B cell (primary cell): ENCODE data around the gene PRKAG2. TPM values are rescaled to one million over a fixed set of nuclear protein-coding genes. Genes with fewer than 3 reads are reported as not detected.

ENCODE experiments used
- ATAC-seq: fragments of 200-7000 bp; cut with Tn5 transposase; one replicate; pipeline ENCODE4 v1.10.0; 2021; ENCODE audit warnings: low read depth, mild to moderate bottlenecking, moderate number of reproducible peaks, moderate library complexity
- CTCF ChIA-PET: fragments of 350-600 bp; sonication (Branson Sonifier 250); formaldehyde crosslinking; loops from one replicate; lab custom pipeline; 2021; ENCODE audit warnings: antibody characterized with exemption, inconsistent platforms; lab: Charles Lee
- POLR2A ChIA-PET: fragments of 350-600 bp; sonication (Branson Sonifier 250); formaldehyde crosslinking; loops from one replicate; lab custom pipeline; 2021; ENCODE audit warnings: antibody characterized with exemption; lab: Charles Lee
- DNase-seq: peaks from one replicate; pipeline ENCODE4 v3.0.0; 2013
- H2AFZ ChIP-seq: 2 replicates; pipeline ENCODE4 v1.6.1; 2012; ENCODE audit warnings: mild to moderate bottlenecking, low read depth, low read length; ENCODE audit not compliant: insufficient read depth, poor library complexity, severe bottlenecking
- H3K27ac ChIP-seq, 2 donors: 1 replicate in 1 of 2; 2 replicates in 1 of 2; pipeline ENCODE4 v1.5.1; 2012 to 2013; ENCODE audit warnings: low read length in 2 of 2, mild to moderate bottlenecking in 2 of 2, moderate library complexity in 1 of 2
- H3K27me3 ChIP-seq, 4 experiments: fragments of 200-600 bp in 1 of 4; sonication (generic) in 1 of 4; replicated peaks in 1 of 4; 1 replicate in 2 of 4; 2 replicates in 2 of 4; pipeline versions ENCODE4 v1.6.1 to v1.7.0; 2013 to 2016; ENCODE audit warnings: low read length in 3 of 4, mild to moderate bottlenecking in 2 of 4, mixed read lengths in 1 of 4, moderate library complexity in 1 of 4; ENCODE audit not compliant: insufficient read depth in 4 of 4, control insufficient read depth in 3 of 4; ENCODE audit errors: control extremely low read depth in 1 of 4
- H3K36me3 ChIP-seq, 2 experiments: replicated peaks in 1 of 2; 1 replicate in 1 of 2; 2 replicates in 1 of 2; pipeline versions ENCODE4 v1.6.1 to v1.7.1; 2013; ENCODE audit warnings: low read length in 1 of 2; ENCODE audit not compliant: insufficient read depth in 2 of 2, control insufficient read depth in 1 of 2; ENCODE audit errors: control extremely low read depth in 1 of 2, extremely low read depth in 1 of 2
- H3K4me1 ChIP-seq, 2 donors: fragments of 200-600 bp in 1 of 2; sonication (generic) in 1 of 2; 1 replicate in 1 of 2; 2 replicates in 1 of 2; pipeline versions ENCODE4 v1.5.1 to v1.6.1; 2013 to 2017; ENCODE audit warnings: low read length in 2 of 2; ENCODE audit not compliant: control insufficient read depth in 2 of 2, insufficient read depth in 2 of 2
- H3K4me2 ChIP-seq: replicated peaks from 2 replicates; pipeline ENCODE3; 2012; ENCODE audit warnings: mild to moderate bottlenecking, low read depth, low read length; ENCODE audit not compliant: poor library complexity, severe bottlenecking
- H3K4me3 ChIP-seq, 5 experiments: fragments of 200-600 bp in 1 of 5; sonication (generic) in 1 of 5; 1 replicate in 3 of 5; 2 replicates in 2 of 5; pipeline versions ENCODE4 v1.5.1 to v1.7.0; 2011 to 2016; ENCODE audit warnings: low read length in 4 of 5, mild to moderate bottlenecking in 4 of 5, low read depth in 2 of 5, control low read depth in 1 of 5, moderate library complexity in 1 of 5; ENCODE audit not compliant: insufficient read depth in 1 of 5; ENCODE audit errors: control extremely low read depth in 1 of 5, extremely low read depth in 1 of 5
- H3K79me2 ChIP-seq: fragments of 200-600 bp; sonication (generic); one replicate; pipeline ENCODE4 v1.6.0; 2016; ENCODE audit warnings: low read length; ENCODE audit not compliant: control insufficient read depth, insufficient read depth
- H3K9ac ChIP-seq: fragments of 200-600 bp; sonication (generic); 2 replicates; pipeline ENCODE4 v1.6.1; 2017; ENCODE audit warnings: mild to moderate bottlenecking, low read length, moderate library complexity
- H3K9me3 ChIP-seq, 3 donors: one replicate each; pipeline versions ENCODE4 v1.6.1 to v1.7.1; 2013; ENCODE audit warnings: low read length in 2 of 3; ENCODE audit not compliant: control insufficient read depth in 2 of 3, insufficient read depth in 1 of 3; ENCODE audit errors: control extremely low read depth in 1 of 3
- H4K20me1 ChIP-seq: 2 replicates; pipeline ENCODE4 v1.6.0; 2012; ENCODE audit warnings: mild to moderate bottlenecking, low read length; ENCODE audit not compliant: insufficient read depth, control insufficient read depth, poor library complexity, severe bottlenecking
- H3K27ac Mint-ChIP-seq: one replicate; pipeline ENCODE4 v1.8.0; 2021; ENCODE audit warnings: mixed read lengths
- H3K27me3 Mint-ChIP-seq: one replicate; pipeline ENCODE4 v1.8.0; 2021; ENCODE audit warnings: mixed read lengths
- H3K4me1 Mint-ChIP-seq: one replicate; pipeline ENCODE4 v1.8.0; 2021; ENCODE audit warnings: mixed read lengths
- H3K4me3 Mint-ChIP-seq: one replicate; pipeline ENCODE4 v1.8.0; 2021; ENCODE audit warnings: mixed read lengths
- H3K9me3 Mint-ChIP-seq: one replicate; pipeline ENCODE4 v1.8.0; 2022; ENCODE audit warnings: mixed read lengths; ENCODE audit not compliant: insufficient read depth
- EZH2 ChIP-seq: IDR thresholded peaks from 2 replicates; pipeline ENCODE4 v1.6.1; 2012; ENCODE audit warnings: borderline replicate concordance, low read depth, mild to moderate bottlenecking, moderate library complexity, low read length; ENCODE audit not compliant: insufficient read depth, poor library complexity, severe bottlenecking
- WGBS: methylation state at CpG from one replicate; pipeline ENCODE4 v1.1.5; 2013; ENCODE audit warnings: missing lambda C conversion rate; ENCODE audit not compliant: insufficient coverage; 5-methylcytosine and 5-hydroxymethylcytosine counted together
- intact Hi-C: fragments of 100-400 bp; cut with micrococcal nuclease; formaldehyde crosslinking; loops from one replicate; pipeline ENCODE4 v1.10.0; 2022
- polyA plus RNA-seq: library from polyadenylated mRNA; depleted of rRNA; stranded (reverse); fragments of >200 nt; gene quantifications from 2 replicates; pipeline ENCODE4 v1.2.3, GENCODE V29; 2012
- total RNA-seq, 2 donors: library from RNA; stranded (reverse); fragments of 120-200 nt in 1 of 2; gene quantifications; 1 replicate in 1 of 2; 2 replicates in 1 of 2; pipeline versions ENCODE4 v1.2.3 to v1.2.4, GENCODE V29; 2013 to 2022
- TF ChIP-seq, protein P1 (sequence below): fragments of 200-600 bp; IDR thresholded peaks from one replicate; pipeline ENCODE4 v1.8.0; 2022; ENCODE audit warnings: antibody characterized with exemption, mild to moderate bottlenecking

The PRKAG2 gene
- total and polyA plus RNA-seq, 2 donors (not counting 1 experiment from before 2014, with no cell fraction given) = 22.1 to 56.3 TPM

- intact Hi-C loops = no loop called here
- no peak overlapping the region for H3K4me3 ChIP-seq
- Mint-ChIP-seq H3K9me3 (no peaks in the 10 kb centered on the region), H3K27ac (no peak overlapping the region), H3K4me3 (no peak overlapping the region), H3K4me1 (peaks cover 26% of the 10 kb centered on the region), H3K27me3 (no peaks in the 10 kb centered on the region)
- TF ChIP-seq, protein P1, sequence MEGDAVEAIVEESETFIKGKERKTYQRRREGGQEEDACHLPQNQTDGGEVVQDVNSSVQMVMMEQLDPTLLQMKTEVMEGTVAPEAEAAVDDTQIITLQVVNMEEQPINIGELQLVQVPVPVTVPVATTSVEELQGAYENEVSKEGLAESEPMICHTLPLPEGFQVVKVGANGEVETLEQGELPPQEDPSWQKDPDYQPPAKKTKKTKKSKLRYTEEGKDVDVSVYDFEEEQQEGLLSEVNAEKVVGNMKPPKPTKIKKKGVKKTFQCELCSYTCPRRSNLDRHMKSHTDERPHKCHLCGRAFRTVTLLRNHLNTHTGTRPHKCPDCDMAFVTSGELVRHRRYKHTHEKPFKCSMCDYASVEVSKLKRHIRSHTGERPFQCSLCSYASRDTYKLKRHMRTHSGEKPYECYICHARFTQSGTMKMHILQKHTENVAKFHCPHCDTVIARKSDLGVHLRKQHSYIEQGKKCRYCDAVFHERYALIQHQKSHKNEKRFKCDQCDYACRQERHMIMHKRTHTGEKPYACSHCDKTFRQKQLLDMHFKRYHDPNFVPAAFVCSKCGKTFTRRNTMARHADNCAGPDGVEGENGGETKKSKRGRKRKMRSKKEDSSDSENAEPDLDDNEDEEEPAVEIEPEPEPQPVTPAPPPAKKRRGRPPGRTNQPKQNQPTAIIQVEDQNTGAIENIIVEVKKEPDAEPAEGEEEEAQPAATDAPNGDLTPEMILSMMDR = no peak
- no peak for TF ChIP-seq EZH2
- no peak overlapping the region for H3K9ac ChIP-seq
- H3K79me2 ChIP-seq = peaks cover 5% of the 10 kb centered on the region
- H3K9me3 ChIP-seq = no peaks in the 10 kb centered on the region
- DNase-seq (no peak), ATAC-seq (no peak)
- H3K36me3 ChIP-seq = peaks cover 0 to 5% of the 10 kb centered on the region in 2 experiments
- H3K4me2 ChIP-seq = no peak overlapping the region
- 93% methylated on average over 15 of the region's 16 CpGs for WGBS
- H3K27ac ChIP-seq = no peak overlapping the region
- peaks cover 4 to 17% of the 10 kb centered on the region in 2 donors for H3K4me1 ChIP-seq
- CTCF ChIA-PET = interaction anchor here (3.1 kb wide), 1 partner anchor 10 kb away, joined by 15 read pairs; no protein-coding TSS in a partner anchor
- POLR2A ChIA-PET = no interaction called here
- peaks cover 38% of the 10 kb centered on the region for H4K20me1 ChIP-seq
- no peaks in the 10 kb centered on the region for H3K27me3 ChIP-seq
- H2AFZ ChIP-seq = no peak overlapping the region
Observed at GRCh38 chr7:151792636-151793035, 84.3 kb downstream of the PRKAG2 start.

- peaks cover 4% of the 10 kb centered on the region for H3K79me2 ChIP-seq
- no peak overlapping the region for H3K4me3 Mint-ChIP-seq
- H3K9me3 ChIP-seq = no peaks in the 10 kb centered on the region
- no peaks in the 10 kb centered on the region for H3K9me3 Mint-ChIP-seq
- no peak overlapping the region for H3K4me3 ChIP-seq
- H3K4me1 Mint-ChIP-seq = peaks cover 27% of the 10 kb centered on the region
- ChIA-PET POLR2A (no interaction called here), CTCF (interaction anchor here (3.1 kb wide), 1 partner anchor 9 kb away, joined by 15 read pairs; no protein-coding TSS in a partner anchor)
- no peak overlapping the region for H3K4me2 ChIP-seq
- H3K27me3 ChIP-seq = no peaks in the 10 kb centered on the region
- H3K27me3 Mint-ChIP-seq = no peaks in the 10 kb centered on the region
- H3K27ac ChIP-seq = no peak overlapping the region
- H3K27ac Mint-ChIP-seq = no peak overlapping the region
- ATAC-seq = no peak
- intact Hi-C loops = no loop called here
- DNase-seq = no peak
- H3K9ac ChIP-seq = no peak overlapping the region
- peaks cover 33% of the 10 kb centered on the region for H4K20me1 ChIP-seq
- TF ChIP-seq, protein P1 = no peak
- no peak for TF ChIP-seq EZH2
- H2AFZ ChIP-seq = no peak overlapping the region
- no CpG with 5 or more reads among the region's 2 CpGs for WGBS
- H3K36me3 ChIP-seq = peaks cover 0 to 5% of the 10 kb centered on the region in 2 experiments
- H3K4me1 ChIP-seq = peaks cover 4 to 17% of the 10 kb centered on the region in 2 donors
Observed at GRCh38 chr7:151792086-151792485, 84.8 kb downstream of the PRKAG2 start.
